Measurements from ENCODE around the gene SP3.

- TF ChIP-seq POLR2A (IDR thresholded peaks at IDR 0.05) (no peak), CTCF (IDR thresholded peaks at IDR 0.05) (no peak)
These were observed 42.4 kb downstream of the SP3 start for GRCh38 chr2:173922760-173923159.
